Lower leg skin (tissue), 3 donors: Measurements from ENCODE around the gene PUDP.

Experiments used
- POLR2A ChIP-seq, 2 donors: fragments of 450-650 bp; IDR thresholded peaks; one replicate each; pipeline ENCODE4 v1.6.1; 2016 to 2017; ENCODE audit warnings: antibody characterized with exemption in 2 of 2, mild to moderate bottlenecking in 1 of 2, moderate library complexity in 1 of 2
- TF ChIP-seq, protein P1 (sequence below), 3 donors: fragments of 450-650 bp; IDR thresholded peaks; one replicate each; pipeline ENCODE4 v1.5.1; 2016; ENCODE audit warnings: antibody characterized with exemption in 3 of 3, mild to moderate bottlenecking in 3 of 3, moderate library complexity in 2 of 3

DNA sequence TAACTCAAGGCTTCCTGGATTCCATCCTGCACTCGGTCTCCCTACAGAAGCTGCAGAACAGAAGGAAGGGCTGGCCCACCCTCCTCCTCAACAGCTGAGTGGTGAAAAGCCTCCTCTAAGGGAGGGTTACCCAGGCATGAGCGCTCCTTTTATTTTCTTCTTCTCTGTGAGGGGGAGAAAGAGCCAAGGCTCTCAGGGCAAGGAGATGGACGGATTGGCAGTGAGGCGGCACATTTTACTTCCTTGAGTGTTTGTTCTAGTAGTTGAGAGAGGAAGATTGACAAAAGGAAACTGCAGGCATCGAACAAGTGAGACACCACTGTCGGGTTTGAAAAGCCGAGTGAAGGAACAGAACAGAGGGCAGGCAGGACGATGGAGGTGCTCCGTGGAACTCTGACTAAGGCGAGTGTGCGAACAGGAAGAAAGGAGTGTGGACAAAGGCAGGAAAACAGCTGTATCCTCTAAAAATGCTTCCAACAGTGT lies 38.9 kb downstream of the PUDP start:
- TF ChIP-seq, protein P1, sequence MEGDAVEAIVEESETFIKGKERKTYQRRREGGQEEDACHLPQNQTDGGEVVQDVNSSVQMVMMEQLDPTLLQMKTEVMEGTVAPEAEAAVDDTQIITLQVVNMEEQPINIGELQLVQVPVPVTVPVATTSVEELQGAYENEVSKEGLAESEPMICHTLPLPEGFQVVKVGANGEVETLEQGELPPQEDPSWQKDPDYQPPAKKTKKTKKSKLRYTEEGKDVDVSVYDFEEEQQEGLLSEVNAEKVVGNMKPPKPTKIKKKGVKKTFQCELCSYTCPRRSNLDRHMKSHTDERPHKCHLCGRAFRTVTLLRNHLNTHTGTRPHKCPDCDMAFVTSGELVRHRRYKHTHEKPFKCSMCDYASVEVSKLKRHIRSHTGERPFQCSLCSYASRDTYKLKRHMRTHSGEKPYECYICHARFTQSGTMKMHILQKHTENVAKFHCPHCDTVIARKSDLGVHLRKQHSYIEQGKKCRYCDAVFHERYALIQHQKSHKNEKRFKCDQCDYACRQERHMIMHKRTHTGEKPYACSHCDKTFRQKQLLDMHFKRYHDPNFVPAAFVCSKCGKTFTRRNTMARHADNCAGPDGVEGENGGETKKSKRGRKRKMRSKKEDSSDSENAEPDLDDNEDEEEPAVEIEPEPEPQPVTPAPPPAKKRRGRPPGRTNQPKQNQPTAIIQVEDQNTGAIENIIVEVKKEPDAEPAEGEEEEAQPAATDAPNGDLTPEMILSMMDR (IDR thresholded peaks at IDR 0.05): no peak
- TF ChIP-seq POLR2A (IDR thresholded peaks at IDR 0.05): no peak
